ENCODE results near the gene SOX21.

DNA sequence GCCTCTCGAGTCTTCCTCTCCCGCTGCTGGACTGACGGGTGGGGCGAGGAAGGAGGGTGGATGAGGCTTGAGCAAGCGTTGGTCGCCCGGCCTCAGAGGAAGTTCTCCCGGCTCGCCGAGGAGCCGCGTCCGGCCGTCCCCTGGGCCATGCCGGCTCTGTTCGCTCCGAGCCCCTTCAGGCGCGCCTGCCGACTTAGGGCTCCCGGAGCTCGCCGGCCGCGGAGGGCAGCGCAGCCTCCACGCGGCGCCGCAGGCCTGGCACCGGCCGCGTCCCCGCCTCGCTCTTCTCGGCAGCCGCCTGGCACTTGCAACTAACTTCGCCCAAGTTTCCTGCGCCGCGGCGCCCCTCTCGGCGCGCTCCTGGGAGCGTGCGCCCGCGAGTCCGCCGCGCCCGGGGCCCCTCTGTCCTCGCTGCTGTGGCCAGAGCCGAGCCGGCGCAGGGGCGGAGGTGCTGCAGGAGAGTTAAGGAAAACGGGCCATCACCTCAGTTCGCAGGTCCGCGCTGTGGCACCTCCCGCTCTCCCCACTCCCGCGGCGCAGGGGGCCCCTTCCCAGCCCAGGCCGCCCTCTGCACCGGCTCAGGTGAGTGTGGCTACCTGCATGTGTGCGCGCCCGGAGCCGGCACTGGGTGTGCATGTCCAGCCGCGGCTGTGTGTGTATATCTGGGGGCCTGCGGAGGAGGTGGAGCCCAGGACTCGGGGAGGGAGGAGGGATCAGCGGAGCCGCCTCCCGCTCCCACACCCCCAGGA is 641 bp upstream of the SOX21 start:
- peak; percentile 5 for TF ChIP-seq EZH2 (IDR thresholded peaks at IDR 0.05; ENCODE audit: low read depth, low read length, severe bottlenecking)
- no peak for TF ChIP-seq RNF2 (IDR thresholded peaks at IDR 0.05; ENCODE audit: borderline replicate concordance, low read depth, low read length, missing control alignments, poor library complexity, severe bottlenecking)
- no peak for TF ChIP-seq POLR2A (IDR thresholded peaks at IDR 0.05; ENCODE audit: control extremely low read depth in 1 of 2, low read depth in 2 of 2, low read length in 2 of 2)
- no peak for TF ChIP-seq BACH1 (IDR thresholded peaks at IDR 0.05; ENCODE audit: low read length)
- no peak for TF ChIP-seq EP300 (IDR thresholded peaks at IDR 0.05; ENCODE audit: borderline replicate concordance in 1 of 2, low read depth in 2 of 2, low read length in 2 of 2)
- TF ChIP-seq HDAC6 (IDR thresholded peaks at IDR 0.05; ENCODE audit: low read depth, low read length) = no peak
- TF ChIP-seq CTCF (IDR thresholded peaks at IDR 0.05; ENCODE audit: control extremely low read depth in 1 of 3, insufficient read depth in 1 of 3, low read depth in 1 of 3, low read length in 3 of 3) = no peak
- TF ChIP-seq CHD2 (IDR thresholded peaks at IDR 0.05; ENCODE audit: low read length) = no peak
